ENCODE results near the gene ALAS1.

- no peak for TF ChIP-seq CTCF (IDR thresholded peaks at IDR 0.05 in 4 of 5, conservative IDR thresholded peaks at IDR 0.05 in 1 of 5)
- no peak for TF ChIP-seq POLR2A (IDR thresholded peaks at IDR 0.05)
These were observed 12.1 kb downstream of the ALAS1 start for GRCh38 chr3:52210037-52210436.

Measured in gastrocnemius medialis (tissue), 4 donors.